ENCODE results near the gene LRRC17. TPM values are rescaled to one million over a fixed set of nuclear protein-coding genes. Genes with fewer than 3 reads are reported as not detected.
"Not testable (repeated sequence)": the region's sequence is repeated elsewhere in the genome, so short reads cannot be mapped to it uniquely, and the experiment has no call there.

Gene LRRC17
- total RNA-seq, 1 donor from 2014 or later, result 4.2 TPM

DNA sequence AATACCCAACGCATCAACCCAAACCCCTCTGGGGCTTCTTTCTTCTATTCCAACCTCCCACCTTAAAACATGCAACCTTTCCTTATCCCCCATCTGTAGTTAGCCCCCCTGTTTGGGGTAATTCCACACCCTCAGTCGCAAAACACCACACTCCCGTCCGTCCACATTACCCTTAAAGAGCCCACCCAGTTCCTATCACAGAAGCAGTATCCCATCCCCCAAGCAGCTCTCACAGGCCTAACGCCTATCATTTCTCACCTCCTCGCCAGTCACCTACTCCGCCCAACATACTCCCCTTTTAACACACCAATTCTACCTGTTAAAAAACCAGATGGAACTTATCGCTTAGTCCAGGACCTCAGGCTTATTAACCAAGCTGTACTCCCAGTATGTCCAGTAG, 63.7 kb downstream of the LRRC17 start:
- ATAC-seq, result no peak
- DNase-seq (ENCODE audit: low spot score), result no peak
- intact Hi-C loops (cut with DNase I), result no loop called here

DNA sequence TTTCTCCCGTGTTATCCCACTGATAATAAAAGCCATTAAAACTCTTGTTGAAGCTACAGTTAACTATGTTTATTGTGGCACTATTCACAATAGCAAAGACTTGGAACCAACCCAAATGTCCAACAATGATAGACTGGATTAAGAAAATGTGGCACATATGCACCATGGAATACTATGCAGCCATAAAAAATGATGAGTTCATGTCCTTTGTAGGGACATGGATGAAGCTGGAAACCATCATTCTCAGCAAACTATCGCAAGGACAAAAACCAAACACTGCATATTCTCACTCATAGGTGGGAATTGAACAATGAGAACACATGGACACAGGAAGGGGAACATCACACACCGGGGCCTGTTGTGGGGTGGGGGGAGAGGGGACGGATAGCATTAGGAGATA, 64.8 kb downstream of the LRRC17 start:
- ATAC-seq; intact Hi-C loops (cut with DNase I); DNase-seq (ENCODE audit: low spot score): not testable (repeated sequence)

DNA sequence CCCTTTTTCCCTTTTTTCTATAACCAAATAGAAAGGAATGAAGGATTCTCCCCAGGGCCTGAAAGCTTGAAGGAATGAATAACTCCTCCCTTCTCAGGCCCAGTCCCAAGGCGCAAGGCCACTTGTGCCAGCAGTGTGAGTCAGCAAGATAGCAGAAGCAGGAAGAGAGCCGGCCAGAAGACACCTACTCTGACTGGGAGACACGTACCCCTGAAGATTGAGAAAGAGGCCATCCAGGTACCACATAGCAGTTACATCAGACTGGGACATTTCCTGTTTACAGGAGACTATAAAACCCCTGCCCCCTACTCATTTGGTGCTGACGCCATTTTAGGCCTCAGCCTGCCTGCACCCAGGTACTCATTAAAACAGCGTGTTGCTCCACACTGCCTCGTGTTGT, 65.5 kb downstream of the LRRC17 start:
- intact Hi-C loops (cut with DNase I), result no loop called here
- no peak for DNase-seq (ENCODE audit: low spot score)

DNA sequence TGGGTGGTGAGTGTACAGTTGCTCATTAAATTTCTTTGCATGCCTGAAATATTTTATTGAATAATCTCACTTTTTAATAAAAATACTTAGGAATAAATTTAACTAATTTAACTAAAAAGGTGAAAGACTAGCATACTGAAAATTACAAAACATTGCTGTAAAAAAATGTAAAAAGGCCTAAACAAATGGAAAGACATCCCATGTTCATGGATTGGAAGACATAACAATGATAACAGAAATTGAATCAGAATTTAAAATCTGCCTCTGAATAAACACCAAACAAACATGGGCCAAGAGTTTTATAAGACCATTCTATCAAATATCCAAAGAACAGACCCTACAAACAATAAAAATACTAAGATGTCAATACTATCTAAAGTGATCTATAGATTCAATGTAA, 66.9 kb downstream of the LRRC17 start:
- intact Hi-C loops (cut with DNase I), result no loop called here
- no peak for ATAC-seq
- DNase-seq (ENCODE audit: low spot score), result no peak

More for the DNA sequence above, 65.5 kb downstream of the LRRC17 start:
- ATAC-seq, result no peak

DNA sequence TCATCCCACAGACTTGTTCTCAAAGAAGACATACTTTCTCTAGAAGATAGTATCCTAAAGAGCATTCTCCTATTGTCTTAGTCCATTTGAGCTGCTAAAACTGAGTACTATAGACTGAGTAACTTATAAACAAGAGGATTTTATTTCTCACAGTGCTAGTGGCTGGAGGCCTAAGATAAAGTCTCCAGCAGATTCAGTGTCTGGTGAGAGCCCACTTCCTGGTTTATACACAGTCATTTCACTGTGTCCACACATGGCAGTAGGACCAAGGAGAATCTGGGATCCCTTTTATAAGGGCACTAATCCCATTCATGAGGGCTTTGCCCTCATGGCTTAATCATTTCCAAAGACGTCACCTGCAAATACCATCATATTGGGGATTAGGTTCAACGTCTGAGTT, 68.7 kb downstream of the LRRC17 start:
- no peak for DNase-seq (ENCODE audit: low spot score)
- intact Hi-C loops (cut with DNase I), result no loop called here

DNA sequence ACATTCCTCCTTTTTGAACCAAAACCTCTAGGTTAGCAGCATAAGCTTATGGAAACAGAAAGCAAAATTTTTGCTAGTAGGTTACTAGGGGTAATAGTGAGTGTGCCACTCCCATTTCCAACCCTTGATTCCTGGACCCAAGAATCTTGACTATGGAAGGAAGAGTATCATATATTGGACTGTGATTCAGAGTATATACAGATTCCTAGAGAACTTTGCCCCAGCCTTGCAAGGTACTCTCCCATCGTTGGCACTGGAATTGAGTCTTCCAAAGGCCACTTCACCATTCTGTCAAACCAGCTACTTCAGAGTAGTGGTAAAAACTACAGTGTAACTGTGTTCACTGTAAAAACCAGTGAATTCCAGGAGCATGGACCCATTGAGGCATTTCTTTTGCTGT, 69.4 kb downstream of the LRRC17 start:
- DNase-seq (ENCODE audit: low spot score) (no peak), ATAC-seq (no peak)
- intact Hi-C loops (cut with DNase I), result no loop called here

More for the DNA sequence above, 68.7 kb downstream of the LRRC17 start:
- no peak for ATAC-seq

DNA sequence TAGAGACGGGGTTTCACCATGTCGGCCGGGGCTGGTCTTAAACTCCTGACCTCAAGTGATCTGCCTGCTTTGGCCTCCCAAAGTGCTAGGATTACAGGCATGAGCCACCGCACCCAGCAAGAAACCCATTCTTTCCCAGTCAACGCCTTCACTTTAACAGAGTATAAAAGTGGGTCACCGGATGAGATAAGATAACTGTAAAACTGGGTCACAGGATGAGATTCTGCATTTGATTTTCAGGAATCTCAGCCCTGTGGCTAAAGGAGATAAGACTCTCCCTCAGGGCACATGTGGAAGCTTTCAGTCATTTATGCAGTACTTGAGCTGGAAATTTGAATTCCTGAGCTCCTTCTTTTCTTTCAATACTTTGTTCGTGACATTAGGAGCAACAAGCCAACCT, 70.8 kb downstream of the LRRC17 start:
- intact Hi-C loops (cut with DNase I), result no loop called here
- ATAC-seq (no peak), DNase-seq (ENCODE audit: low spot score) (no peak)

DNA sequence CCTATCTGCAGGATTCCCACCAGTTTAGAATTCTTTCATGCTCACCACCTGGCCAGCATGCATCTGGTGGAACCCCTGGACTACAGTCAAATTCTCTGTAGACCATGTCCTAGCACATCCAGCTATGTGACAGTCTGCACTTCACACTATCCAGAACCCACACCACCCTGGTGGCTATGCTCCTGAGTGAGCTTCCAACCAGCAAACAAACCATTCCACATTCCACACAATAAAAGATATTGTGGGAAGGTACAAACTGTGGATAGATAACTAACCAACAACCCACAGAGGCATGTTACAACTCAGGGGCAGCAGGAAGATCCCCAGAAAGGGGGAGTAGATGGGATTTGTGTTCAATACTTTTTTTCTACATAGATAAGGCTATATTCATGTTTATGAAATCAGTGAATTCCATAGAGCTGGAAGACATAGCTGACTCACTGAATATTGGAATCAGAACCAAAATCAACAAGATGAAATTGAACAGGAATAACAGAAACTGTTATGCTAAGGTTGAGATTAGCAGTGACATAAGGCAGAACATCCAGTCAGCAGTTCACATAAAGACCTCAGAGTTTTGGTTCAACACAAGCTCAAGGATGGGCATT, 72.5 kb downstream of the LRRC17 start:
- intact Hi-C loops (cut with DNase I), result no loop called here
- no peak for DNase-seq (ENCODE audit: low spot score)
- ATAC-seq, result no peak

DNA sequence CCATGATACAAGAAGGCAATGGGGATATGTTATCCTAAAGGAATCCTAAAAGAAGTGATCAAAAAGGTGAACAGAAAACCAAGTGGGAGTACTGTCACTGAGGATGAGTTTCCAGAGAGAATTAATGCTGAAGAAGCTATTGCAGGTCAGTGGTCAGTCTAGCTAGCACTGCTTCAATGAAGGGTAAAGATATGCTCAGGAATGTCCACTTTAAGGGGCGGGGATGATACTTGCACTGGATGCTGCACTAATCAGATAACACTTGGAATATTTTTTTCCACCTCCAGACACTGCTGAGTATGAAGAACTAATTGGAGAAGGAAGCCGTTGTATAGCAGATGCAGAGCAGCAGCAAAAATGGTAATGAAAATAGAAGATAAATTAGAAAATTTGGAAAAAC, 75.3 kb downstream of the LRRC17 start:
- intact Hi-C loops (cut with DNase I), result no loop called here
- ATAC-seq (no peak), DNase-seq (ENCODE audit: low spot score) (no peak)

DNA sequence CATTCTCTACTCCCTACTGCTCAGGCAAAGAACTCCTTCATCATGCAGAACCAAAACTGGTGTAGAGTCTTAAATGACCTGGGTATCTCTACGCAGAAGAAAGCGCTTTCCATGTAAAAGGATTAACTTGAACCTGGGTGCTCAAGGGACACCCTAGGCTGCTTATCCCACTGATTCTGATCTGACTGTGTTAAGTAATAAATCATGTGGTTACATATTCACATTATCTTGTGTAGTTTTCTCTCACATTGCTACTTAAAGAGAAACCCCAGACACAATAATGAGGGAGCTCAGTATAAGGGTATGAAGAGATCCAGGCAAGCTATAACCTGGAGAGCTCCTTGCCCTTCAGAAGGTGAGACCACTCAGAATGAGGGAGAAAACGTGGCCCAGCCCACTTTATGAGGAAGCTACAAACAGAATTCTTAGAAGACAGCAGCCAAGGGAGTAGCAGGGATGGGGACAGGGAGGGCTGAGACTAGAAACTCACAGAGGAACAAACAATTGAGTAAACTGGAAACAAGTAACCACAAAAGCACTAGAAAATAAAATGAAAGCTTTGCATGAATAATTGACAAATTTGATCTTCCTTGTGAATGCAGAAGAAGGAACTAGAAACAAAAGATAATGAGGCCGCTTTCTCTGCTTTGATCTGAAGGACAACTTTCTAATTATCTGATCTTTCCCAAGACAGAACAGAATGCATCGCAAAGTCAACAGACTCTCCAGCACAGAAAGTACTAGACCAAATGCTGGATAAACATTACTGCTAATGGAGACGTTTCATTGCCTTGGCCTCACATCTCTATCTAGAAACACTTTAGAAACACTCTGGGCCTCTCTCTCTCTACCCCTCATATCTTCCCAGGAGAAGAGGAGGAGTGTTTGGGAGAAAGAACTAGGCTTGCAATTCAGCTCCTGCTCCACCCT, 76.1 kb downstream of the LRRC17 start:
- DNase-seq (ENCODE audit: low spot score) (no peak), ATAC-seq (no peak)
- intact Hi-C loops (cut with DNase I), result no loop called here

DNA sequence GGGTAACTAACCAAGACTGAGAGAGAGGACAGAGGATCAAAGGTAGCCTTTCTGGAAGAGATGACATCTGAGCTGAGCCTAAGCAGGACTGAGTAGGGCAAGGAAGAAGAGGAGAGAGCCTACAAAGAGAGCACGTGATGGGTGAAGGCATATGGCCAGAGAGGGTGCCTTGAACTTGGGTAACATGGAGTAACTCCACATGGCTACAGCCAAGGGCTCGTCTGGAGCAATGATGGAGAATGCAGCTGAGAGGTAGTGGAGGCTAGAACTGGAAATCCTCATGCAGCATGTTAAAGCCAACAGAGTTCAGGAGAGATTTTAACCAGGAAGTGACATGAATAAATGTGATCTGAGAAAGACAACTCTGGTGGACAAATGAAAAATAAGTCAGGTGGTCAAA, 77.8 kb downstream of the LRRC17 start:
- ATAC-seq (no peak), DNase-seq (ENCODE audit: low spot score) (no peak)
- intact Hi-C loops (cut with DNase I), result no loop called here

DNA sequence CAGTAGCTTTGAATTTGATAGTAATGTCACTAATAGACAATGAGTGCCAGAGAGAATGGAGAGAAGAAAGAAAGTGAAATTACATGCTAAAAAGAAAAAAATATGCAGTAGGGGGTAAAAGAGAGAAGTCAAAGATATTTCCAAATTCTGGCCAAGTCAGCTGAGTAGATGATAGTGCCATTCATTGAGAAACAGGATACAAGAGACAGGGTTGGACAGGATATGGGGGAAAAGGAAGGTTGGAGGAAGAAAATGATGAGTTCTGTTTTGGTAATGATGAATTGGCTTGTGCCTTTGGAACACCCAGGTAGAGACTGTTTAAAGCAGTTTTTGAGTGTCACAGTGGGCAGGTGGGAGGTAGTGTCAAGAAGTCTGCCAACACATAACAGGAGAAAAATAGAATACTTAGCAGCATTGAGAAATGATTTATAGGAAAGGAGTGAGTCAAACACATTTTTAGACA, 78.3 kb downstream of the LRRC17 start:
- ATAC-seq, result no peak
- intact Hi-C loops (cut with DNase I), result no loop called here
- no peak for DNase-seq (ENCODE audit: low spot score)

DNA sequence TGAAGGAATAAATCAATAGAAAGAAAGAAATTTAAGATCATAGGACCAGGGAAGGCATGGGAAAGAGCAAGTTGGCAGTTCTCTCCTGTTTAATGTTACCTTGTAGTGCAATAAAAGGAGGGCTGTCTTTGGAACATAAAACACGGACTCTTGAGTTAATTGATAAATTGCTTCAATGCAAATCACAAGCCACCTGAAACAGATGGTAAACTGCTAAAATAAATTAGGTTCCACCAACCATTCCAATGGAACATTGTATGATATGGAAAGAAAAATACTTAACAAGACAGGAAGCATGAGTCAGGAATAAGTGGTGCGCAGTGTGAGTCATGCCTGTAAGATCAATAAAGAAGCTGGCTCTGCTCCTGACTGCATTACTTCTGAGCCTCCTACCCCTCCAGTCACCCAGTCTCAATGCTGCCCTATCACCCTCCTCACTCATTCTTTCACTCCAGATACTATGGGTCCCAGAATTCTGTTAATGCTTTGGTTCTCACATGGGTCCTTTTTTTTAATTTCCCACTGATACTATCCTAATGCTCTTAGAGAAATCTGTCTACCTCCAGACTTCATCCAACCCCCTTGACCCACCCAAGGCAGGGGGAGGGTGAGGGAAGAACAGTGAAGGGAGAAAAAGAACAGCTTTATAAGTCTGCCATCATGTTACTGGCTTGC, 78.9 kb downstream of the LRRC17 start:
- intact Hi-C loops (cut with DNase I), result no loop called here
- DNase-seq (ENCODE audit: low spot score), result no peak
- ATAC-seq, result peak; percentile 46

DNA sequence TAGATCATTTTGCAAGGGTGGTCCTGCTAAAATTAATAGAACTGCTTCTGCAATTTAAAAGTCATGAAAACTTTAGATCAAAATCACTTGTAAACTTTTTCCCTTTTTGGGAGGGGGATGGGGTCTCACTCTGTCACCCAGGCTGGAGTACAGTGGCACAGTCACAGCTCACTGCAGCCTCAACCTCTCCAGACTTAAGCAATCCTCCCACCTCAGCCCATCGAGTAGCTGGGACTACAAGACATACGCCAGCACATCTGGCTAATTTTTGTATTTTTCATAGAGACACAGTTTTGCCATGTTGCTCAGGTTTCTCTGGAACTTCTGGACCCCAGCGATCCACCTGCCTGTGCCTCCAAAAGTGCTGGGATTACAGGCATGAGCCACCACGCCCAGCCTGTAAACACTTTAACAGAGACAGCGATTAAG, 79.7 kb downstream of the LRRC17 start:
- intact Hi-C loops (cut with DNase I), result no loop called here
- DNase-seq (ENCODE audit: low spot score), result no peak
- peak; percentile 38 for ATAC-seq

DNA sequence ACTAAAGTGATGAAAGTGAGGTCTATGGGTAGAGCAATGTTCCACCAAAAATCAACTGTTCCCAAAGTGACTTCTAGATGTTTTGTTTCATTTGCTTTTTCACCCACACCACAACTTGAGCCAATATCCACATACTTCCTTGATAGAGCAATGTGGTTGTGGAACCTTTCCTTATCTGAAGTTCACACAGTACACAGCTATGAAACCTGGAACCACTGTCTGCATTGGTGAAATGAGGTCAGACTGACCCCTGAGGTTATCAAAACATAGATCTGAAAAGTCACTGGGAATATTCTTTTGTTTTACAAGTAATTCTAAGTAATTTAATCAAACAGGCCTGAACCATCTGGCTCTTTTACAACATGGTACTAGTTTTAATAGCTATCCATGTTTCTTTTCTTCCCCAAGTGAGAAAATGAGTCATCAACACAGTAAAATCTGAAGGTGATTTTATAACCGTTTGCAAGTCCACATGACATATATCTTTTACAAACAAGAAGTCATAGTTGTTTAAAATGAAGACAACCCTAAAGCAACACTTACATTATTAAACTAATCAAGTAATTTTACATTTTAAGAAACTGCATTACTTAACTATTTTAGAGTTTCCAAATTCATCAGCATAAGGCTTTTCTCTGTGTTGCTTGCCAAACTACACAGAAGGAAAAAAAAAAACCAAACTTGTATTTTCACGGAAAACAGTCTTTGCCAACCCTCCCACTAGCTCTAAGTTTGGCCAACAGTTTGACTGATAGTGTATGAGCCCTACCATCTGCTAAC, 80.3 kb downstream of the LRRC17 start:
- intact Hi-C loops (cut with DNase I), result no loop called here
- DNase-seq (ENCODE audit: low spot score) (no peak), ATAC-seq (peak; percentile 89)

DNA sequence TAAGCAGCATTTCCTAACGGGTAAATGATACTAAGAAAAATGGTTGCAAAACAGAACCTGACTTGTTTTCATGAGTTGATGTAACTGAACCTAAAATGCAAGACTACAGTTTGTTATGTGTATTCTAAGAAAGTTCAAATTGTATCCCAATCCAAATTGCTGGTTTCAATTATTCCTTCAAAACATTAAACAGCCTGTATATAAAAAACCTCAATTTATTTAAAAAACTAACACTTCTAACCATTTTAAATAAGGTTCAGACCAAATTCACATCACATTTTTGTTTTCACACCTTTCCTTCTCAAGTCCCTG, 80.9 kb downstream of the LRRC17 start:
- ATAC-seq, result no peak
- no peak for DNase-seq (ENCODE audit: low spot score)
- intact Hi-C loops (cut with DNase I), result no loop called here

DNA sequence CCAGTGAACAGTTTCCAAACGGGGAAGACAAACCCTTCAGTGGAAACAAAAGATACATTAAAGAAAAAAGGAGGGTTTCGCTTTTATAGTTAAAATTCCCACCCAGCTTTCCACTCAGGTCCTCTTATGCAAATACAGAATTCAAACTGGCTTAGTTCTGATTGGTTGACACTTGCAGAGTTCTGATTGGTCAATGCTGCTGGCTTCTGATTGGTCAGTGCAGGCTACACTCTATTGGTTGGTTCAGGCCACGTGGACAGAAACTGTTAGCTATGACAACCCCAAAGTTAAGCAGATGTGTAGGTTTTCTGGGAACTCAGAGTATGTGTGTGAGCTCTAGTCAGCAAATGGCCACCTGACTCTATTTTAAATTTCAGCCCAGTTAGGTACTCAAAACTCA, 81.8 kb downstream of the LRRC17 start:
- intact Hi-C loops (cut with DNase I), result no loop called here
- DNase-seq (ENCODE audit: low spot score), result no peak
- ATAC-seq, result no peak

Measured in sciatic nerve (tissue), 2 donors.